GM21367 (cell line): ENCODE results near the gene DUSP22.

Experiments
- ATAC-seq: cut with Tn5 transposase; IDR thresholded peaks from one replicate; pipeline ENCODE4 v1.9.1; 2021; ENCODE audit not compliant: unreplicated experiment

DUSP22 gene

GRCh38 chr6:336159-337114 lies 44.1 kb downstream of the DUSP22 start:
- ATAC-seq, result peak; percentile 23

DNA sequence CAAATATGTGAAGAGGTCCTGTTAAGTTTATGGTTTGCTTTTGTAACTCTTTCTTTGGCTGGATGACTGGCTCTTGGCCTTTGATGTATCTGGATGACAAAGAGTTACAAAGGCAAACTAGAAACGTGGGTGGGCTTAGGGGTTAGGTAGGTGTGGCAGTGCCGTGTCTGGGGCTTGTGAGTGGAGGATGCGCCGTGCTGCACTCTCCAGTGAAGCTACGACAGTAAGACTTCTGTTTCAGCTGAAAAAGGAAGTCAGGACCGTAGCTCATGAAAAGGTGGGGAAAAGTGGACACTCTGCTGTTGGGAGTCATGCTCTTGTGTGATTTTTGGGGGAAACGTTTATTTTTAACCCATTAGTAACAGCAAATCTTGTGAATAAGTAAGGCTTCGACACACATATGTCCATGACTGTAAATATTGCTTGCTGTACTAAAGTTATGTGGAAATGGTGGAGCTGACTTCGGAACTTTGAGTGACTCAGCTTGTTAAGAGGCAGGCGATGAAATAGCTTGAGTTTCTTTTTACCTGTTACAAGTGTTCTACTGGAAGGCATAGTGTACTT lies 45.6 kb downstream of the DUSP22 start:
- no peak for ATAC-seq

- ATAC-seq, result no peak
Observed at GRCh38 chr6:338815-339262, 46.6 kb downstream of the DUSP22 start.

DNA sequence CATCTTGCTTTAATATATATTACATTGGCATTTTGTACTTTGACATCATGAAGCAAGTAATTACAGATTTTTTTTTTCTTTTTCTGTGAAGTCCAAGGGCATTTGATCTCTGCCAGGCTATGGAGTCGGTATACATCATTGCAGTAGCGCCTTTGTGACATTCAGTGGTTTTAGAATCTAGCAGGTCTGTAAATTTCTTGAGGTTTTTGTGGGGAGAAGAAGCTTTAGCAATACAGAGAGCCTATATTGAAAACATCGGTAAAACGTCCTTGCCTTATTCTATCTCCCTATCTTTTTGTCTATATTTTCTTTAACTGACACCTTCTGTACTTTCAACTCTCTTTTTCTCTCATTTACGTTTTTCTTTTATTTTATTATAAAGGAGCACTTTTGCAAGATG lies 47.2 kb downstream of the DUSP22 start:
- ATAC-seq, result no peak

DNA sequence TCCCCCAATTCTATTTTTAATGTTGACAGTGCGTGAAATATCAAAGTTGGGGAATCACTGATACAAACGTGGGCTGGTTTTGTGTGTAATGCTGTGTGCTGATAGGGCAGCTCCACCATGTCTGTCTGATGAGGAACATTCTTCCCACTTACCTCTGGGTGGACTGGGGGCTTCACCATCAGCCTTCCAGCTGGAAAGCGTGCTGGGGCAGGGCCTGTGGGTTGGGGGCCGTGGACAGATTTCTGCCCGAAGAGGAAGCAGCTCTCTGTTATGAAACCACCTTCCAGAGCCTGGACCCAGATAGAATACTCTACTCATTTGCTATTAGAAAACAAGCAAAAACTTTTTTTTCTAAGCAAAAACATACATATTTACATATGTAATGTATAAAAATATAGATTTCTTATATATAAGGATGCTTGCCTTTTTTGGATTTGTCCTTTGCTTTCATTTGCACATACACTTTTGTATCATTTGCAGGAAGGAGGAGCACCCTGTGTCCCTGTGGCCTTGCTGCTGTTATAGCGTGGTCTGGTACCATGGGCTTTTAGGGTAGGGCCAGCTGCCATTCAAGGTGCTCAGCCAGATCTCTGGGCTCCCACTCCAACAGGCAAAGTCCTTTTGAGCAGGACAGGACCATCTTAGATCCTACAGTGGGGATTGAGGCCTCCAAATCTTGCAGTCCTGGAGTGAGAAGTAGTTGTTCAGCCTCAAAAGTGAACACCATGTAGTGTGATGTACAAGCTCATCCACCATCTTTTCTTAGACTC lies 48.1 kb downstream of the DUSP22 start:
- ATAC-seq, result no peak

DNA sequence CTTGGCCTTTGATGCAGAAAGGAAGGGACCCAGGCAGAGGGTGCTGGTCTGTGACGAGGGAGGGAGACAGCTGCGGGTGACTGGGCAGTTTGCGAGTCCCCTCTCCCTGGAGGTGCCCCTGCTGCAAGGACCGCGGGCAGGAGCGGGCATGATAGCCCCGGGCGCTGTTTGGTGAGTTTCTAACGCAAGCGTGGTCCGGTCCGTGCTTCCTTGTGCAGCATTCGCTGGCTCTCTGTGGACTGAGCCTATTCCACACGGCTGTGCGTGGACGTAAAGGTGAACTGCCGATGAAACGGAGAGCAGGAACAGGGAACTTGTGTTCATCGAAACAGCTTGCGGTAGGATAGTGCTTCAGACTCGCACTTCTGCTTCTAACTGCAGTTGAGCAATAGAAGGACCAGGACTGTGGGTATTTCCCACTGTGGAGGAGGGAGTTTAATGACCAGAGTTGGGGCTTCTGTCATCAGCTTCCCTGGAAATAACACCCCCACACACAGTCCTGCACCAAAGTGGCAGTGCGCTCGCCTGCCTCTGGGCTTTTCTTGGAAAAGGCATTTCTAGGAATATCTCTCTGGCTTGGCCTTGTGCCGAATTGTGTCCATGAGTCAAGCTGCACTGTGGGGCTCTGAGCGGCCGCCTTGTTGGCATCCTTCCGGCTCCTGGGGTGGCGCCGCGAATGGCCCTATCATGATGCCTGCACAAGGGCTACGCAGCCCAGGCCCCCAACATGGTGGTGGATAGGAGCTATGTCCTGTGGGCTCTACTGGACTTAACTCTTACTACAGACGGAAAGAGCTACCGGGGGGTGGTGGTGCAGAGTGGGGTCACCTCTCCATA lies 48.9 kb downstream of the DUSP22 start:
- ATAC-seq, result peak; percentile 22

DNA sequence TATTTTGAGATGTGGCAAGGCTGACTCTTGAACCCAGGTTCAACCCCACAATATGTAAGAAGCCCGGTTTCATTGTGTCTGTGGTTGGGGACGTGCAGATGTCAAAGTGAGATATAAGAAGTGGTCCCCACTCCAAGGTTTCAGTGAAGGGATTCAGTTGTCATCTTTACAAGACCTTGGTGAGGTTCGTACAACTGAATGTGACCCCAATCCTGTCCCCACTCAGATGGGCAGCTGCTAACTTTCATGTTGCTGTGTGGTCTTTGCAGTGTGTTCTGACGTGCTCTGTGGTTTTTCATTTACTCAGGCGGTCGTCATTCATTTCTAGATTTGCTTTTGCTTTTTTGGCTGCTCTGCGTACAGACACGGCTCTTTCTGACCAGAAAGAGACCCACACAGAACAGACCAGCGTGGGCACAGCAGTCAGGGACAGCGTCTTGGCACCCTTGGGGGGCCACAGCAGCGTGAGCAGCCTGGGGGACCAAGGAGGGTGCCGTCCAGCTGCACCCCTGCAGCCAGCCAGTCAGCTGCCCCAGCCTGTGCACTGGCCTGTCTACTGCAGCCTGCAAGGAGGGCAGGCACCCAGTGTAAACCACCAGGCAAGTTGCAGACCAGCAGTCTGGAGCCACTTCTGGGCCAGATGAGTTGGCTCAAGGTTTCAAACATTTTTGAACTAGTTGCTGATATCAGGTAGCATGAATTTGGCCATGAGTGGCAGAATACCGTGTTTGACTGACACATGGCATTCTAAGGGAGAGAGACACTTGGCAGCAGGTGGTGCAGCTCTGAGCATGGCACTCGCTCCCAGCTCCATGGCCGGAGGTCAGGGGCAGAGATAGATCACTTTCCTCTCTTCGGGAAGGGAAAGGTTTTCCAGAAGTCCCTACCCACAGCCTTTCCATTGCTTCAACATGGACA lies 49.9 kb downstream of the DUSP22 start:
- peak; percentile 43 for ATAC-seq

GRCh38 chr6:342832-343179 lies 50.5 kb downstream of the DUSP22 start:
- ATAC-seq, result no peak

DNA sequence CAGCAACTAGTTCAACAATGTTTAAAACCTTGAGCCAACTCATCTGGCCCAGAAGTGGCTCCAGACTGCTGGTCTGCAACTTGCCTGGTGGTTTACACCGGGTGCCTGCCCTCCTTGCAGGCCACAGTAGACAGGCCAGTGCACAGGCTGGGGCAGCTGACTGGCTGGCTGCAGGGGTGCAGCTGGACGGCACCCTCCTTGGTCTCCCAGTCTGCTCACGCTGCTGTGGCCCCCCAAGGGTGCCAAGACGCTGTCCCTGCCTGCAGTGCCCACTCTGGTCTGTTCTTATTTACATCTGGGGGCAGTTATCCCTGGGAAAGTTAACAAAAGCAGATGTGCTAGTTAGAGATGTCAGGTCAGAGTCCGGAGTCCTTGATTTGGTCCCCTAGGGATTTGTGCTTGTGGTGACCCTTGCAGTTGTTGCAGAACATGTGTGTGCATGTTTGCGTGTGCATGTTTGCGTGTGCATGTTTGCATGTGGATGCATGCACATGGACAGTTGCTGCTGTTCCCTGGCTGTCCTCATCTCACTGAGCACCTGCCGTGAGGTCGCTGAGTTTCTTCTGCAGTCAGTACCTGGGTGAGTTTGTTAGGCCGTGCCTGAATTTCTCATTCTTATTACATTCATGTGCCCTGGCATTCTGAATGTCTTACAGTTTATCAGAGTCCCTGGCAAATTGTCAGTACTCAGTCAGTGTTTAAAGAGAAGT lies 51.1 kb downstream of the DUSP22 start:
- no peak for ATAC-seq

GRCh38 chr6:343960-344815 lies 51.9 kb downstream of the DUSP22 start:
- ATAC-seq, result no peak

- ATAC-seq, result no peak
Observed at GRCh38 chr6:344816-345340, 52.6 kb downstream of the DUSP22 start.

DNA sequence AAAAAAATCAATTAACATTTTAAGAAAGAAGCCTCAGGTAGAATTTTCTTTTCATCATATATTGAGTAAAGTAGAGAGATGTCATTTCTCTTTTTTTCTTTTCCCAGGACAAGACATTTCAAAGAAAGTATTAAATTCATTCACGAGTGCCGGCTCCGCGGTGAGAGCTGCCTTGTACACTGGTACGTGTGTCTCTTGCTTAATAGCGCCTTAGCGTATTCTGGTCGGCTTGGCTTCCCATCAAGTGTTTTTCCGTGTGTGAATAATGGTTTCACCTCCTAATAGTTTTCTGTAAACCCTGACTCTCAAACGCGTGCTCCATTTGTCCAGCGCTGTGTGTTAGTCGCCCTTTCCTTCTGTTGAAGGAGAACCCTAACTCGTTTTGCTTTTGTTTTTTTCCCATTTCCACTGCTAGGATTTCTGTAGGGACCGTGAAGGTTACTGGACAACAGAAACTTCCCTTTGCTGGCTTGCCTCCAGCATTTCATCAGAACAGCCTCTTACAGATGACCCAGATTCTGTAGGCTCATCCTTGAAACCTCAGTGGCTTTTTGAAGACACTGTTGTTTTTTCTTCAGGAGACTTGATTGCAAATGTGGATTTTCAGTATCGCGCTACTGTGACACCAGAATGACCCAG lies 53.6 kb downstream of the DUSP22 start:
- ATAC-seq, result no peak

- no peak for ATAC-seq
Observed at GRCh38 chr6:346386-347030, 54.2 kb downstream of the DUSP22 start.

DNA sequence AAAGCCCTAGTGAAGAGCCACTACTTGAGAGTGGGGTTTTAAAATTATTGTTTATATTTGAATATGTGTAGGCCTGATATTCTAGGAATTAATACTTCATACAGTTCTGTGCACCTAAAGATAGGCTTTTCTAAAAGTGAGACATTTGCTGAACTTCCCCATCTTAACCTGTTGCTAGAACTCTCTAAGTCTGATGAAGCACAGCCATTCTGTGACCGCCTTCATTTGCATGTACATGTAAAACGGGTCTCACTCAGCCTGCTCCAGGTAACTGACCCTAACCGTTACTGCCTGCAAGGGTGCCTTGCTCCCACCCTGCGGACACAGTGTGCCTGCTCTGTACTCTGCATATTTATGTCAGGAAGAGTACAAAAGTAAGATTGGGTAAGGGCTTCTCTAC lies 54.9 kb downstream of the DUSP22 start:
- ATAC-seq, result peak; percentile 77

DNA sequence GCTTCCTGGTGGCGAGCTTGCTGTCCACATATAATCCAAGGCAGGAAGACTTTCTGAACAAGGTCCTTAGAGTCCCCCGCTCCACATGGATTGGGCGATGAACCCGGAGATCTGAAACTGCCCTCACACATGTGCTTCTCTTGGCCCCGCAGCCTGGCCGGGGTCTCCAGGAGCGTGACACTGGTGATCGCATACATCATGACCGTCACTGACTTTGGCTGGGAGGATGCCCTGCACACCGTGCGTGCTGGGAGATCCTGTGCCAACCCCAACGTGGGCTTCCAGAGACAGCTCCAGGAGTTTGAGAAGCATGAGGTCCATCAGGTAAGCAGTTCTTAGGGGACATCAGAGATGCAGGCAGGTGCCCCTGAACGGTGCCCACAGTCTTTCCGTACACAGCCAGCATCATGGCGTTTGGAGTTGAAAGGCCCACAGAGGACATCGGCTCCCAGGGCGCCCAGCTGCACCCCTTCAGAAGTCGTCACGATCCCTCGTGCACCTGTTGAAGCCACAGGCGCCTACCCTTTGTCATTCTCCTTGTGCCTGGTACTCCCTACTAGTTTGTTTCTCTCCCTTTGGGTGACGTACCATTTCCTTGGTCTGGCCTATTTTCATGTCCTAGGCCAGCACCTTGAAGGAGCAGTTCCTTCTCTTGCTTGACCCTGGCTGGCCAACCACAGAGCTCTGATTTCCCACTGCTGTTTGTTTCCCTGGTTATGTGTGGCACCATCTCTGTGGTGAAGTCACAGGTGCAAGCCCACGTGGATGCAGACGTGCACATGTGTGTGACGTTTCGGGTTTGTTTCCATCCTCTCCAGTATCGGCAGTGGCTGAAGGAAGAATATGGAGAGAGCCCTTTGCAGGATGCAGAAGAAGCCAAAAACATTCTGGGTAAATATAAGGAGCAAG lies 55.9 kb downstream of the DUSP22 start:
- no peak for ATAC-seq

GRCh38 chr6:348860-349396 lies 56.6 kb downstream of the DUSP22 start:
- no peak for ATAC-seq
